ENCODE results near the gene TCF4.

Gene TCF4

GRCh38 chr18:55462652-55463051 lies 125.3 kb downstream of the TCF4 start:
- intact Hi-C loops (cut with DNase I): no loop called here
- no peak for DNase-seq

- no peak for DNase-seq
- intact Hi-C loops (cut with DNase I): no loop called here
These were observed 126.1 kb downstream of the TCF4 start for GRCh38 chr18:55461848-55462247.

- DNase-seq: peak in 35 of 42 donors; percentile 17 to 81 (median 55)
- intact Hi-C loops (cut with DNase I): no loop called here
These were observed 129.4 kb downstream of the TCF4 start for GRCh38 chr18:55458456-55459203.

- DNase-seq: no peak
- intact Hi-C loops (cut with DNase I): no loop called here
These were observed 131.0 kb downstream of the TCF4 start for GRCh38 chr18:55457028-55457427.

- DNase-seq: no peak
- intact Hi-C loops (cut with DNase I): no loop called here
These were observed 132.1 kb downstream of the TCF4 start for GRCh38 chr18:55455938-55456337.

- intact Hi-C loops (cut with DNase I): no loop called here
- DNase-seq: no peak
These were observed 134.8 kb downstream of the TCF4 start for GRCh38 chr18:55453186-55453585.

- intact Hi-C loops (cut with DNase I): no loop called here
- peak in 2 of 42 donors; percentile 14 to 32 for DNase-seq
These were observed 135.8 kb downstream of the TCF4 start for GRCh38 chr18:55452123-55452611.

GRCh38 chr18:55449412-55450140 lies 138.4 kb downstream of the TCF4 start:
- DNase-seq: no peak
- intact Hi-C loops (cut with DNase I): no loop called here

GRCh38 chr18:55448420-55448819 lies 139.6 kb downstream of the TCF4 start:
- DNase-seq: no peak
- intact Hi-C loops (cut with DNase I): no loop called here

- DNase-seq: no peak
- intact Hi-C loops (cut with DNase I): no loop called here
These were observed 140.3 kb downstream of the TCF4 start for GRCh38 chr18:55447672-55448018.

GRCh38 chr18:55446996-55447671 lies 140.9 kb downstream of the TCF4 start:
- intact Hi-C loops (cut with DNase I): no loop called here
- DNase-seq: no peak

- intact Hi-C loops (cut with DNase I): no loop called here
- no peak for DNase-seq
These were observed 143.5 kb downstream of the TCF4 start for GRCh38 chr18:55444536-55444935.

- intact Hi-C loops (cut with DNase I): no loop called here
- DNase-seq: no peak
These were observed 144.2 kb downstream of the TCF4 start for GRCh38 chr18:55443776-55444175.

- no peak for DNase-seq
- intact Hi-C loops (cut with DNase I): no loop called here
These were observed 145.4 kb downstream of the TCF4 start for GRCh38 chr18:55442561-55442960.

GRCh38 chr18:55440988-55441387 lies 147.0 kb downstream of the TCF4 start:
- intact Hi-C loops (cut with DNase I): no loop called here
- no peak for DNase-seq

GRCh38 chr18:55439056-55439455 lies 148.9 kb downstream of the TCF4 start:
- intact Hi-C loops (cut with DNase I): no loop called here
- DNase-seq: no peak

GRCh38 chr18:55435592-55435991 lies 152.4 kb downstream of the TCF4 start:
- DNase-seq: no peak
- intact Hi-C loops (cut with DNase I): no loop called here

- no peak for DNase-seq
- intact Hi-C loops (cut with DNase I): no loop called here
These were observed 154.3 kb downstream of the TCF4 start for GRCh38 chr18:55433648-55434047.

GRCh38 chr18:55433140-55433539 lies 154.9 kb downstream of the TCF4 start:
- intact Hi-C loops (cut with DNase I): no loop called here
- no peak for DNase-seq

All from head of caudate nucleus (tissue), 42 donors.